Body of pancreas (tissue), 4 donors: Measurements from ENCODE around the gene MAPK1.

Experiments used
- CTCF ChIP-seq, 7 experiments: fragments of 450-650 bp in 4 of 7; fragments of 200-600 bp in 3 of 7; sonication (generic) in 3 of 7; IDR thresholded peaks; one replicate each; pipeline ENCODE4 v1.5.1; 2016 to 2019; ENCODE audit warnings: antibody characterized with exemption in 7 of 7
- POLR2A ChIP-seq, 3 donors: fragments of 450-650 bp; IDR thresholded peaks; one replicate each; pipeline ENCODE4 v1.6.1; 2016; ENCODE audit warnings: antibody characterized with exemption in 3 of 3, mild to moderate bottlenecking in 2 of 3

- no peak for TF ChIP-seq CTCF (IDR thresholded peaks at IDR 0.05)
- TF ChIP-seq POLR2A (IDR thresholded peaks at IDR 0.05): no peak
Observed at GRCh38 chr22:21745948-21746347, 121.5 kb downstream of the MAPK1 start.
